IPS DF 6.9 (cell line): ENCODE results near the gene TMED10.
A peak's percentile ranks its signal among the peaks of the same experiment; 100 is the strongest.

Experiments
- DNase-seq: peaks from one replicate; pipeline ENCODE4 v3.0.0-alpha.2; 2013; ENCODE audit warnings: low read depth, low spot score
- H3K27ac ChIP-seq: one replicate; pipeline ENCODE4 v1.5.1; 2013; ENCODE audit warnings: low read length, control low read depth
- H3K27me3 ChIP-seq: 2 replicates; pipeline ENCODE4 v1.6.1; 2013; ENCODE audit warnings: mild to moderate bottlenecking, low read length; ENCODE audit not compliant: control insufficient read depth, insufficient read depth
- H3K36me3 ChIP-seq: 2 replicates; pipeline ENCODE4 v1.6.1; 2013; ENCODE audit warnings: low read length; ENCODE audit not compliant: control insufficient read depth, insufficient read depth
- H3K4me1 ChIP-seq: 2 replicates; pipeline ENCODE4 v1.6.1; 2013; ENCODE audit warnings: low read length; ENCODE audit not compliant: control insufficient read depth, insufficient read depth
- H3K4me3 ChIP-seq: 2 replicates; pipeline ENCODE4 v1.5.1; 2013; ENCODE audit warnings: mild to moderate bottlenecking, low read length
- H3K9me3 ChIP-seq: 2 replicates; pipeline ENCODE4 v1.6.1; 2013; ENCODE audit warnings: low read length, inconsistent platforms; ENCODE audit not compliant: control insufficient read depth, insufficient read depth
- WGBS: extraction: QIAGEN DNeasy Blood & Tissue Kit; methylation state at CpG from one replicate; pipeline ENCODE4 v1.1.7; 2013; ENCODE audit warnings: mixed read lengths, missing lambda C conversion rate; ENCODE audit not compliant: insufficient read length, insufficient coverage; 5-methylcytosine and 5-hydroxymethylcytosine counted together

Gene TMED10

GRCh38 chr14:75176142-75176820, at the start of gene TMED10:
TSS of gene TMED10 (minus strand) at chr14:75176612. CDS start at chr14:75176579, 33 bp downstream.
- no peaks in the 10 kb centered on the region for H3K27me3 ChIP-seq
- H3K9me3 ChIP-seq, result no peaks in the 10 kb centered on the region
- H3K4me3 ChIP-seq, result peak within 1 kb of the TSS; percentile 85
- peak; percentile 52 for DNase-seq
- no peaks in the 10 kb centered on the region for H3K4me1 ChIP-seq
- H3K27ac ChIP-seq, result no peak within 1 kb of the TSS
- no peaks in the 10 kb centered on the region for H3K36me3 ChIP-seq
- WGBS, result no CpG with 5 or more reads among the region's 49 CpGs

- Histone ChIP-seq H3K4me3 (no peak overlapping the region), H3K27me3 (no peaks in the 10 kb centered on the region), H3K9me3 (no peaks in the 10 kb centered on the region), H3K27ac (no peak overlapping the region), H3K36me3 (no peaks in the 10 kb centered on the region), H3K4me1 (peaks cover 7% of the 10 kb centered on the region)
- no peak for DNase-seq
- no CpG with 5 or more reads among the region's 2 CpGs for whole genome bisulfite sequencing
Measured at GRCh38 chr14:75224561-75224960, 48.1 kb upstream of the TMED10 start.

GRCh38 chr14:75223664-75224154, 47.3 kb upstream of the TMED10 start:
- no CpG with 5 or more reads among the region's 4 CpGs for WGBS
- Histone ChIP-seq H3K36me3 (no peaks in the 10 kb centered on the region), H3K4me1 (peaks cover 5% of the 10 kb centered on the region), H3K27me3 (no peaks in the 10 kb centered on the region), H3K4me3 (no peak overlapping the region), H3K9me3 (no peaks in the 10 kb centered on the region), H3K27ac (no peak overlapping the region)
- no peak for DNase-seq

- no CpG with 5 or more reads among the region's 12 CpGs for WGBS
- Histone ChIP-seq H3K36me3 (no peaks in the 10 kb centered on the region), H3K4me3 (no peak overlapping the region), H3K27ac (no peak overlapping the region), H3K4me1 (peaks cover 5% of the 10 kb centered on the region), H3K27me3 (no peaks in the 10 kb centered on the region), H3K9me3 (no peaks in the 10 kb centered on the region)
- DNase-seq, result no peak
Measured at GRCh38 chr14:75222208-75222701, 45.8 kb upstream of the TMED10 start.

- Histone ChIP-seq H3K4me3 (no peak overlapping the region), H3K36me3 (no peaks in the 10 kb centered on the region), H3K27me3 (no peaks in the 10 kb centered on the region), H3K27ac (no peak overlapping the region), H3K4me1 (peaks cover 5% of the 10 kb centered on the region), H3K9me3 (no peaks in the 10 kb centered on the region)
- WGBS, result no CpG with 5 or more reads among the region's 2 CpGs
- DNase-seq, result no peak
Measured at GRCh38 chr14:75221797-75222196, 45.4 kb upstream of the TMED10 start.

- no CpG with 5 or more reads among the region's 9 CpGs for WGBS
- H3K27ac ChIP-seq, result no peak overlapping the region
- no peaks in the 10 kb centered on the region for H3K27me3 ChIP-seq
- DNase-seq, result no peak
- no peaks in the 10 kb centered on the region for H3K36me3 ChIP-seq
- H3K4me1 ChIP-seq, result peaks cover 5% of the 10 kb centered on the region
- H3K9me3 ChIP-seq, result no peaks in the 10 kb centered on the region
- H3K4me3 ChIP-seq, result no peak overlapping the region
Measured at GRCh38 chr14:75220156-75220555, 43.7 kb upstream of the TMED10 start.

- no CpG with 5 or more reads among the region's 4 CpGs for WGBS
- Histone ChIP-seq H3K27me3 (no peaks in the 10 kb centered on the region), H3K9me3 (no peaks in the 10 kb centered on the region), H3K27ac (no peak overlapping the region), H3K36me3 (no peaks in the 10 kb centered on the region), H3K4me1 (peaks cover 5% of the 10 kb centered on the region), H3K4me3 (no peak overlapping the region)
- DNase-seq, result no peak
Measured at GRCh38 chr14:75217508-75218206, 41.2 kb upstream of the TMED10 start.

- Histone ChIP-seq H3K27ac (no peak overlapping the region), H3K4me1 (0 out of 2 replicates have a peak, but pooled peaks cover 1% of the 10 kb centered on the region), H3K9me3 (no peaks in the 10 kb centered on the region), H3K27me3 (no peaks in the 10 kb centered on the region), H3K4me3 (no peak overlapping the region), H3K36me3 (no peaks in the 10 kb centered on the region)
- WGBS, result no CpG with 5 or more reads among the region's 6 CpGs
- DNase-seq, result no peak
Measured at GRCh38 chr14:75216427-75217006, 40.1 kb upstream of the TMED10 start.

GRCh38 chr14:75215520-75215919, 39.1 kb upstream of the TMED10 start:
- no CpG with 5 or more reads among the region's 6 CpGs for WGBS
- no peaks in the 10 kb centered on the region for H3K27me3 ChIP-seq
- H3K4me3 ChIP-seq, result no peak overlapping the region
- H3K9me3 ChIP-seq, result no peaks in the 10 kb centered on the region
- no peak overlapping the region for H3K27ac ChIP-seq
- H3K4me1 ChIP-seq, result peaks cover 4% of the 10 kb centered on the region; the same call in 1 of the 2 replicates
- DNase-seq, result no peak
- H3K36me3 ChIP-seq, result no peaks in the 10 kb centered on the region

- no CpG with 5 or more reads among the region's 5 CpGs for WGBS
- DNase-seq, result no peak
- H3K27ac ChIP-seq, result no peak overlapping the region
- no peaks in the 10 kb centered on the region for H3K27me3 ChIP-seq
- H3K4me3 ChIP-seq, result no peak overlapping the region
- no peaks in the 10 kb centered on the region for H3K36me3 ChIP-seq
- peaks cover 3% of the 10 kb centered on the region; the same call in 1 of the 2 replicates for H3K4me1 ChIP-seq
- no peaks in the 10 kb centered on the region for H3K9me3 ChIP-seq
Measured at GRCh38 chr14:75214558-75214957, 38.1 kb upstream of the TMED10 start.
